ENCODE results near the gene MAP2K5.

GRCh38 chr15:67595572-67595971, 53.1 kb downstream of the MAP2K5 start:
- TF ChIP-seq CTCF (IDR thresholded peaks at IDR 0.05) (no peak), EP300 (IDR thresholded peaks at IDR 0.05) (no peak), POLR2A (IDR thresholded peaks at IDR 0.05) (no peak), POLR2AphosphoS5 (IDR thresholded peaks at IDR 0.05) (no peak)
